Naive thymus-derived CD8-positive, alpha-beta T cell (primary cell): ENCODE data around the gene CD300LF. TPM values are rescaled to one million over a fixed set of nuclear protein-coding genes. Genes with fewer than 3 reads are reported as not detected.

ENCODE experiments used
- ATAC-seq, 2 donors: fragments of 150-1000 bp; cut with Tn5 transposase in 1 of 2; sonication (Bioruptor Pico), chemical (Tn5 transposase) in 1 of 2; 1 replicate in 1 of 2; 2 replicates in 1 of 2; pipeline ENCODE4 v1.10.0; 2021; ENCODE audit warnings: mild to moderate bottlenecking in 2 of 2, moderate library complexity in 2 of 2
- POLR2A ChIA-PET: fragments of 350-600 bp; sonication (Branson Sonifier 250); formaldehyde crosslinking; loops from one replicate; lab custom pipeline; 2021; ENCODE audit warnings: antibody characterized with exemption; lab: Charles Lee
- DNase-seq, 10 donors: peaks; one replicate each; pipeline versions ENCODE4 v3.0.0 to v3.0.0-alpha.2; 2020 to 2022
- H3K27ac Mint-ChIP-seq, 10 donors: one replicate each; pipeline ENCODE4 v1.8.0; 2020 to 2022; ENCODE audit warnings: mild to moderate bottlenecking in 10 of 10, mixed read lengths in 10 of 10, moderate library complexity in 4 of 10, inconsistent platforms in 1 of 10
- H3K27me3 Mint-ChIP-seq, 5 donors: one replicate each; pipeline ENCODE4 v1.8.0; 2021 to 2022; ENCODE audit warnings: mixed read lengths in 5 of 5
- H3K36me3 Mint-ChIP-seq, 3 donors: one replicate each; pipeline ENCODE4 v1.8.0; 2020 to 2022; ENCODE audit warnings: mixed read lengths in 3 of 3, mild to moderate bottlenecking in 2 of 3, inconsistent platforms in 1 of 3
- H3K4me1 Mint-ChIP-seq, 4 donors: one replicate each; pipeline ENCODE4 v1.8.0; 2021 to 2022; ENCODE audit warnings: mixed read lengths in 4 of 4
- H3K4me3 Mint-ChIP-seq, 10 donors: one replicate each; pipeline ENCODE4 v1.8.0; 2020 to 2022; ENCODE audit warnings: mild to moderate bottlenecking in 10 of 10, mixed read lengths in 10 of 10, moderate library complexity in 6 of 10, inconsistent platforms in 1 of 10
- H3K9me3 Mint-ChIP-seq, 9 donors: one replicate each; pipeline ENCODE4 v1.8.0; 2020 to 2022; ENCODE audit warnings: mixed read lengths in 9 of 9, mild to moderate bottlenecking in 3 of 9, inconsistent platforms in 1 of 9, moderate library complexity in 1 of 9
- polyA plus RNA-seq, 3 donors: library from polyadenylated mRNA; unstranded; fragments of 300-500 nt; fragmentation: Illumina TruSeq; gene quantifications; one replicate each; pipeline ENCODE4 v1.2.3, GENCODE V29; 2021
- total RNA-seq, 8 experiments: library from RNA in 2 of 8; stranded (reverse) in 2 of 8; gene quantifications; one replicate each; pipeline ENCODE4 v1.2.3 and lab custom pipeline; 2021 to 2026

The CD300LF gene
- total and polyA plus RNA-seq, 5 experiments from 2014 or later = 0.36 TPM; not detected in 4

DNA sequence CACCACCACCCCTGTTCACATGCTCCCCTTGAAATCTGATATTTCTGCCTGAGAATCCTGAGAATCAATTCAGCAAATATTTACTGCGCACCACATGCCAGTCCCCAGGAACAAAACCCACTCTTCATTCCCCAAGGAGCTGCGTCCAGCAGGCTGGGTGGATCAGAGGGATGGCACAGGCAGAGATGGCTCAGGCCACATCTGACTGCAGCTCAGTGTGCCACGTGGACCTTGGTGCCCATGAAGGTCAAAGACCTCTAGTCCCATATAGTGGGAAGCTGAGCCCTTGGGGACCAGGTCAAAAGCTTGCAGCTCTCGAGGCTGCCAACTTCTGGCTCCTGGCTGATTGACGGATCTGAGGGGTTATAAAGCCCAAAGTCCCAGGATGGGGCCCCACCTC, 31.8 kb downstream of the CD300LF start:
- H3K27me3 Mint-ChIP-seq = peaks cover 3 to 15% (median 7%) of the 10 kb centered on the region in 5 donors
- H3K4me3 Mint-ChIP-seq = no peak overlapping the region
- no peak for ATAC-seq
- DNase-seq = no peak
- no peaks in the 10 kb centered on the region for H3K36me3 Mint-ChIP-seq
- H3K9me3 Mint-ChIP-seq = no peaks in the 10 kb centered on the region
- peaks cover 15 to 28% (median 20%) of the 10 kb centered on the region in 4 donors for H3K4me1 Mint-ChIP-seq
- POLR2A ChIA-PET = interaction anchor here (0.9 to 1.3 kb wide), 2 partner anchors 9 to 15 kb away, joined by 3 to 4 read pairs; no protein-coding TSS in a partner anchor
- no peak overlapping the region for H3K27ac Mint-ChIP-seq

DNA sequence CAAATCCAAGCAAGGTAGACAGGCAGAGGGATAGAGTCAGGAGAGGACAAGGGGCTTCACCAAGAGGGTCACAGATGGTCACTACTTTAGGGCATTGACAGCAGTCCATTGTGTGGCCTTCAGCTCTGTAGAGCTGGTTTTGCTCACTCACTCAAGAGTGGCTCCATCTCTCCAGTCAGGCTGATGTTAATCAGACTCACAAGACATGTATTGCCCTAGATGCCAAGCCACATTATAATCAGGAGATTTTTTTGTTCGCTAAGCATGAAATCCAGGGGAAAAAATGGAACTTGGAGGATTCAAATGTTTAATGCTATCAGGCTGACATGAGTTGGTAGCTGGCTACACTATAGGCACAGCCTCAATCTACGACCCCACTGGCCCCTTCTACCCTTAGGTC, 32.5 kb downstream of the CD300LF start:
- POLR2A ChIA-PET = interaction anchor here (0.6 to 1.3 kb wide), 2 partner anchors 8 to 67 kb away, joined by 4 to 9 read pairs; no protein-coding TSS in a partner anchor
- ATAC-seq = no peak

DNA sequence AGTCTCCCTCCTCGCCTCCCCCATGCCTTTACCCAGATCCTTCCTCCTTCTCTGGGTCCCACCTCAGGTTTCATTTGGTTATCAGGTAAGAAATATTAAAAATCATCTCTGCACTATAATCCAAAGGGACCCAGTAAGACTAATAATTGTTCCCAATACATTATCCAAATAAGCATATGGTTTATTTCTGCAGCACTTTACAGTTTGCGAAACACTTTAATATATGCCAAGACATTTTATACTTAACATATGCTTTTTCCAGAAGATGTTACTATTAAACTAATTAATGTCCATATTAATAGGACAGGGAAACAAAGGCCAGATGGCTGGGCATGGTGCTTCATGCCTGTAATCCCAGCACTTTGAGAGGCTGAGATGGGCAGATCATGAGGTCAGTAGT, 33.3 kb downstream of the CD300LF start:
- H3K27ac Mint-ChIP-seq = peak overlapping the region in 2 of 10 donors; percentile 57 to 70
- peaks cover 7 to 25% (median 13%) of the 10 kb centered on the region in 5 donors for H3K27me3 Mint-ChIP-seq
- H3K9me3 Mint-ChIP-seq = no peaks in the 10 kb centered on the region
- no peak for ATAC-seq
- peak overlapping the region in 1 of 10 donors; percentile 14 for H3K4me3 Mint-ChIP-seq
- H3K4me1 Mint-ChIP-seq = peaks cover 15 to 28% (median 20%) of the 10 kb centered on the region in 4 donors
- H3K36me3 Mint-ChIP-seq = no peaks in the 10 kb centered on the region
- POLR2A ChIA-PET = interaction anchor here (0.6 kb wide), 1 partner anchor 68 kb away, joined by 9 read pairs; no protein-coding TSS in a partner anchor
- no peak for DNase-seq

More for the DNA sequence above, 32.5 kb downstream of the CD300LF start:
- Mint-ChIP-seq H3K36me3 (no peaks in the 10 kb centered on the region), H3K27ac (no peak overlapping the region), H3K27me3 (peaks cover 3 to 16% (median 7%) of the 10 kb centered on the region in 5 donors), H3K4me3 (no peak overlapping the region), H3K9me3 (no peaks in the 10 kb centered on the region), H3K4me1 (peaks cover 15 to 28% (median 20%) of the 10 kb centered on the region in 4 donors)
- no peak for DNase-seq

DNA sequence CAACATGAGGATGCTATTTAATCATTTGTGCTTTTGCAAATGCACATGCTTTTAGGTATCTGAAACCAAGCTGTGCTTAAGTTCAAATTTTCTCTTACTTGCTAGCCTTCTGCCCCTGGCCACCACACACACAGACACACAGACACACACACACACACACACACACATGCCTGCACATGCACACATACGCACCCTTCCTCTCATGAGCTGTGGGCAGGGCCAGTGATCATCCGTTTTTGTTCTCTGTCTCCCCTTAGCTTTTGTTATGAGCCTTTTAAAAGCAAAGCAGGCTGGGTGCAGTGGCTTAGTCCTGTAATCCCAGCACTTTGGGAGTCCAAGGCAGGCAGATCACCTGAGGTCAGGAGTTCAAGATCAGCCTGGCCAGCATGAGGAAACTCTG, 34.2 kb downstream of the CD300LF start:
- Mint-ChIP-seq H3K4me1 (peaks cover 15 to 28% (median 20%) of the 10 kb centered on the region in 4 donors), H3K36me3 (no peaks in the 10 kb centered on the region), H3K27ac (peak overlapping the region in 9 of 10 donors; percentile 26 to 90 (median 66)), H3K27me3 (peaks cover 7 to 30% (median 15%) of the 10 kb centered on the region in 5 donors), H3K4me3 (peak overlapping the region in 5 of 10 donors; percentile 13 to 31 (median 19)), H3K9me3 (no peaks in the 10 kb centered on the region)
- POLR2A ChIA-PET = interaction anchor here (1.2 to 1.8 kb wide), 2 partner anchors 58 to 60 kb away, joined by 5 to 8 read pairs; partner anchors contain the start of gene RAB37
- no peak for ATAC-seq
- DNase-seq = no peak

DNA sequence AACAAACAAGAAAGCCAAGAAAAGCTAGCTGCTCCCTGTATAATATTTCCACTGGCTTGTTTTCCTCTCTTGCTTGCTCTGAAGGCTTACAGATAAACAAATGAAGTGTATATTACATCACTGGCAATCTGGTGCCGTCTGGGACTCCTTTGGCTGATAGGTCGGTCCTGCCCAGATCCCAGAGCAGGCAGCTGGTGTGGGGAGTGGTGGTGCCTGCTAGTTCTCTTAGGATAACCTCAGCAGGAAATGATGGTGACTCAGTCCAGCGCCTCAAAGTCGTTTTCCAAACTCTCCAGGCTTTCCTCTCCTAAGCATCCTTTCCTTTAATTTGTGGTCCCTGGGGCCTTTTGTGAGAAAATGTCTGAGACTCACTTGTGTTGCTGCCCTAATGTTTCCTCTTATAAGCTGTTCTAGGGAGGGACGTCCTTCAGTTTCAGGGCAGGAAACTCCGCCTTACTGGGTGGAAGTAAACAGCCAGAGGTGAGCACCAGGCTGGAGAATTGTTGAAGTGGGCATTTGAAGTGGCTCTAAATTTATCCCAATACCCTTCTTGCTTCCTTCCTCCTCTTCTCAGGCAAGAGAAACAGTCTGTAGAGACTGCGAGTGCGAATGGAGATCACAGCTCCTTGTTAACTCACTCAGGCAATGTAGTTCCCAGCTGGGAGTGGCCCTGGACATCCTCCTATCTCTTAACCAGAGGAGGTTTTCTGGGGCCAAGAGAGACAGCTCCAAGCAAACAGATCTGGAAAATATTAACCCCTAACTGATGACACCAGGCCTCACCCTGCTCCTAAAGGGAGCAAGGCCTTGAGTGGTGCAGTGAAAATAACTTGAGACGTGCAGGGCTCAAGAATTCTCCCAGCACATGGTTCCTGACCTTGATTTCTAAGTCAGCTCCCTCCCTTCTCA, 34.9 kb downstream of the CD300LF start:
- Mint-ChIP-seq H3K27ac (peak overlapping the region in 9 of 10 donors; percentile 53 to 79 (median 66)), H3K36me3 (no peaks in the 10 kb centered on the region), H3K4me3 (peak overlapping the region; percentile 9 to 68 (median 32)), H3K9me3 (no peaks in the 10 kb centered on the region), H3K27me3 (peaks cover 9 to 35% (median 20%) of the 10 kb centered on the region in 5 donors), H3K4me1 (peaks cover 15 to 28% (median 20%) of the 10 kb centered on the region in 4 donors)
- ATAC-seq (peak in 1 of 2 donors; percentile 47), DNase-seq (peak in 1 of 10 donors; percentile 10)
- POLR2A ChIA-PET = interaction anchor here (0.9 to 1.8 kb wide), 3 partner anchors 59 to 65 kb away, joined by 5 to 8 read pairs (median 5); partner anchors contain the start of gene RAB37

DNA sequence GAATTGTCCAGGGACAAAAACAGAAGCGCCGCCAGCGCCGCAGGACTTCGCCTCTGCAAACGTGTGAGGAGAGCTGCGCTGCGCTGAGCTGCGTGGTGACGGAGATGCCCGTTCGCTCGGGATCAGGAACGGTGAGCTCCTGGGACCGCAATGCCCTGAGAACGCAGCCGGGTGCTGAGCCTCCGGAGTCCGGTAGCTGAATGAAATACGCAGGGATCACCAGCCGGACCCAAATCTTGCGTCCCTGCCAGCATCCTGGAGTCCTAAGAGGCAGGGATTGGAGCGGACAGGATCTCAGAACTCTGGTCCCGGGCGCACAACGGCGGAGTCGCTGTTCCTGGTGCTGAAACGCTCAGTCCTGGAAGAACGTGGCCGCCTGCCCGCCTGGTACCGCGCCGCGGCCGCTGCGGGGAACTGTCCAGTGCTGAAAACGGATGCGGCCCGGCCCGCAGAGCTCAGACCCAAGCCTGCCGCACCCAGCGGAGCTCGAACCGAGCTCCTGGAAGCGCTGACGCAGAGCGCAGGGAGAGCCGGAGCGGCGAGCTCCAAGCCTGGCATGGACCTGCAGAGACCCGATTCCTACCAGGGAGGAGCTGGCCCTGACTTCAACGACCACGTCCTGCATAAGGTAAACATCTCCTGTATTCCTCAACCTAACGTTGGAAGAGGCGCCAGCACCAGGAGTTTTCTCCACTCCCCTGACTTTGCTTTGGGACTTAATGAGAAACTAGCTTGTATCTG, 41.5 kb downstream of the CD300LF start:
- Mint-ChIP-seq H3K36me3 (peaks cover 2 to 7% (median 3%) of the 10 kb centered on the region in 3 donors), H3K27me3 (peaks cover 32 to 77% (median 57%) of the 10 kb centered on the region in 5 donors), H3K27ac (no peak overlapping the region), H3K4me1 (peaks cover 0 to 17% (median 2%) of the 10 kb centered on the region in 4 donors), H3K9me3 (peaks cover 0 to 9% (median 2%) of the 10 kb centered on the region in 9 donors), H3K4me3 (no peak overlapping the region)
- DNase-seq = peak; percentile 50 to 85 (median 71)
- peak; percentile 94 to 95 for ATAC-seq
- POLR2A ChIA-PET = interaction anchor here (0.9 to 1.3 kb wide), 5 partner anchors 9 to 191 kb away, joined by 3 to 4 read pairs (median 3); no protein-coding TSS in a partner anchor

DNA sequence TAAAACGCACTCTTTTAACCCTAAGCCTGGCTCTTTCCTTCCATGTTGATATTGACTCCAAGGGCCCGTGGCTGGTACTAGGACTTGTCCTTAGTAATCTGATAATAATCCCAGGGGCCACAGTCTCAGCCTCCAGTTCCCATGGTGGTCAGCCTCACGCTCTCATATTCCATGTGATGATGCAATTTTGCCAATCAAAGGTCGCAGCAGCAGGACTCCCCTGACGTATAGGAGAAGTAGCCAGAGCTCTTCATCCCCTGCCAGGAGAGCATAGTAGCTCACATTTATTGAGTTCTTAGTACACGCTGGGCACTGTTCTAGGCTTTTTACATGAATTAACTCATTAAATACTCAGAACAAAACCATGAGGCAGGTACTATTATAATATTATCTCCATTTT, 42.4 kb downstream of the CD300LF start:
- POLR2A ChIA-PET = interaction anchor here (0.9 kb wide), 1 partner anchor 72 kb away, joined by 3 read pairs; no protein-coding TSS in a partner anchor
- H3K27me3 Mint-ChIP-seq = peaks cover 32 to 77% (median 59%) of the 10 kb centered on the region in 5 donors

DNA sequence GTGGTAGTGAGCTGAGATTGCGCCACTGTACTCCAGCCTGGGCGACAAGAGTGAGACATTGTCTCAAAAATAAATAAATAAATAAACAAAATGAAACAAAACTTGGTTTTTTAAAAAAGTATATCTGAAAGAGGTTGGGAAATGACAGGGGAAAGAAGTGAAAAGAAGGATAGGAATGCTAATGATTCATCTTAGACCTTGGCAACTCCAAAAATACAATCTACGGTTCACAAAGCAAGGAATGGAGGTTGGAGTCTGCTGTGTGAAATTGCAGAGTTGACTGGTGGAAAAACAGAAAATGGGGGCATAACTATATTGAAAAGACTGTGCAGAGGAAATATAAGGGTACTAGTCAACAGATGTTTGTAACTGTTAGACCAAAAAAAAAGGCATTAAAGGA, 49.2 kb downstream of the CD300LF start:
- no peak overlapping the region for H3K27ac Mint-ChIP-seq
- DNase-seq (no peak), ATAC-seq (no peak)
- peaks cover 29 to 65% (median 47%) of the 10 kb centered on the region in 5 donors for H3K27me3 Mint-ChIP-seq
- no peak overlapping the region for H3K4me3 Mint-ChIP-seq
- POLR2A ChIA-PET = interaction anchor here (1.7 kb wide), 1 partner anchor 73 kb away, joined by 7 read pairs; the partner anchor contains the start of gene RAB37
- peaks cover 0 to 6% (median 1%) of the 10 kb centered on the region in 9 donors for H3K9me3 Mint-ChIP-seq
- H3K4me1 Mint-ChIP-seq = no peaks in the 10 kb centered on the region
- peaks cover 2 to 5% (median 3%) of the 10 kb centered on the region in 3 donors for H3K36me3 Mint-ChIP-seq

More for the DNA sequence above, 42.4 kb downstream of the CD300LF start:
- H3K4me1 Mint-ChIP-seq = peaks cover 0 to 17% (median 2%) of the 10 kb centered on the region in 4 donors
- peaks cover 0 to 9% (median 2%) of the 10 kb centered on the region in 9 donors for H3K9me3 Mint-ChIP-seq
- ATAC-seq (no peak), DNase-seq (no peak)
- no peak overlapping the region for H3K27ac Mint-ChIP-seq
- H3K36me3 Mint-ChIP-seq = peaks cover 2 to 7% (median 3%) of the 10 kb centered on the region in 3 donors
- no peak overlapping the region for H3K4me3 Mint-ChIP-seq

DNA sequence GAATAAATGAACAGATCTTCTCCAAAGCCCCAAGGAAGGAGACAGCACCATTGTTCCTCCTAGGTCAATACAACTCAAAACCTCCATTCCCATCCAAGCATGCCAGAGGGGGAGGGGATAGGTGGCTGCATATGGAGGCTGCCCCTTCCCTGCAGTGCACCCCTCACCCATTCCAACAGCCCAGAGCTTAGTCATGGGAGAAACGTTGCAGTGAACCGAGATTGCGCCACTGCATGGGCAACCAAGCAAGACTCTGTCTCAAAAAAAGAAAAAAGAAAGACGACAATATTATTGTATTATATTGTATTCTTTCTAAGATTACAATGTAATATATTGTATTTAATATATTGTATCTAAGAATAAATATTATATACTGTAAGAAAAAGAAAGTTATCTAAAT, 52.8 kb downstream of the CD300LF start:
- Mint-ChIP-seq H3K36me3 (peaks cover 2 to 5% (median 3%) of the 10 kb centered on the region in 3 donors), H3K9me3 (peaks cover 0 to 6% (median 1%) of the 10 kb centered on the region in 9 donors), H3K27ac (no peak overlapping the region)

DNA sequence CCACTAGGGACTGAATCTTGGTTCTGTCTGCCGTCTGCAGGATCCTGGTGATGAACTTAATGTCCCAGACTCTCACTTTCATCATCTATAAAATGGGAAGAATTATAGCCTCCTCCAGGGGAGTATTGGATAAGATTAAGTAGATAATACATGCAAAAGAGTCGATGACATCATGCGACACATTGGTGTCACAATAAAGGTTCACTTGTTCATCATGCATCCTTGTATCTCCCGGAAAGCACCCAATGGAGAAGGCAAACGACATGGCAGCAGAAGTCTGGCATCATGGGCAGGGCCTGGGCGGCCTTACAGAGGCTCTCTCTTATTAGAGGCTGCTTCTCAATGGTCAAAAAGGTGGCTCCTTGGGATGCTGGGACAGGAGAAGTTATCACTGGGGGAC, 54.1 kb downstream of the CD300LF start:
- no peak for DNase-seq
- POLR2A ChIA-PET = interaction anchor here (1.5 to 4.3 kb wide), 3 partner anchors 79 to 112 kb away, joined by 4 to 71 read pairs (median 9); partner anchors contain the start of gene RAB37
- Mint-ChIP-seq H3K4me1 (peaks cover 4 to 7% (median 6%) of the 10 kb centered on the region in 4 donors), H3K36me3 (peaks cover 2 to 5% (median 2%) of the 10 kb centered on the region in 3 donors), H3K9me3 (peaks cover 0 to 6% (median 1%) of the 10 kb centered on the region in 9 donors), H3K4me3 (no peak overlapping the region), H3K27me3 (peaks cover 15 to 31% (median 27%) of the 10 kb centered on the region in 5 donors), H3K27ac (no peak overlapping the region)
- ATAC-seq = no peak

More for the DNA sequence above, 52.8 kb downstream of the CD300LF start:
- POLR2A ChIA-PET = interaction anchor here (0.9 to 4.3 kb wide), 2 partner anchors 77 to 113 kb away, joined by 3 to 71 read pairs; partner anchors contain the start of gene RAB37
- ATAC-seq = no peak
- peaks cover 17 to 43% (median 35%) of the 10 kb centered on the region in 5 donors for H3K27me3 Mint-ChIP-seq
- H3K4me1 Mint-ChIP-seq = peaks cover 4 to 7% (median 6%) of the 10 kb centered on the region in 4 donors
- no peak for DNase-seq
- H3K4me3 Mint-ChIP-seq = no peak overlapping the region

DNA sequence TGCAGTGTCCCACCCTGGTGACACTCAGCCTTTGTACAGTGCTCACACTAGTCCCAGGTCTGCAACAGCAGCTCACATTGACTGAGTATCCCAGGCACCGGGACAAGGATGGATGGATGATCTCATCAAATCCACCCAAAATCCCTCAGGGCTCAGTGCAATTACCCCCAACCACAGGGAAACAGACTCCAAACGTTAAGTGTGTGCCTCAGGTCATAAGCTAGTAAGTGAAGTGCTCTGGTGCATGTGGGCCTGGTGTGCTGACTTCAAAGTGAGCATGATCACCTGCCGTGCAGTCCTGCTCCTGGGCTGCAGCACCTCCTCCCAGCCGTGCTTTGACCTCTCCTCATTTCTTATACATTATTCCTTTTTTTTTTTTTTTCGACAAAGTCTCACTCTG, 58.0 kb downstream of the CD300LF start:
- Mint-ChIP-seq H3K36me3 (no peaks in the 10 kb centered on the region), H3K9me3 (no peaks in the 10 kb centered on the region), H3K27ac (no peak overlapping the region), H3K4me3 (no peak overlapping the region), H3K4me1 (peaks cover 4 to 7% (median 6%) of the 10 kb centered on the region in 4 donors), H3K27me3 (peaks cover 22 to 36% (median 29%) of the 10 kb centered on the region in 5 donors)
- DNase-seq (no peak), ATAC-seq (no peak)
- POLR2A ChIA-PET = interaction anchor here (0.9 kb wide), 1 partner anchor 82 kb away, joined by 5 read pairs; the partner anchor contains the start of gene RAB37
